GM21526 (cell line): Measurements from ENCODE around the gene C11orf91.
"Not testable (repeated sequence)": the region's sequence is repeated elsewhere in the genome, so short reads cannot be mapped to it uniquely, and the experiment has no call there.

ENCODE experiments used
- ATAC-seq: cut with Tn5 transposase; IDR thresholded peaks from one replicate; pipeline ENCODE4 v1.9.1; 2021; ENCODE audit warnings: moderate library complexity; ENCODE audit not compliant: unreplicated experiment, low FRiP score

Gene C11orf91

GRCh38 chr11:33674035-33674814, 26.4 kb downstream of the C11orf91 start:
- no peak for ATAC-seq

GRCh38 chr11:33672273-33672672, 28.4 kb downstream of the C11orf91 start:
- ATAC-seq, result no peak

GRCh38 chr11:33670250-33671011, 30.2 kb downstream of the C11orf91 start:
- no peak for ATAC-seq

- ATAC-seq, result no peak
Observed at GRCh38 chr11:33669598-33670249, 30.9 kb downstream of the C11orf91 start.

GRCh38 chr11:33668951-33669596, 31.6 kb downstream of the C11orf91 start:
- no peak for ATAC-seq

- ATAC-seq, result no peak
Observed at GRCh38 chr11:33668468-33668825, 32.2 kb downstream of the C11orf91 start.

GRCh38 chr11:33667819-33668467, 32.7 kb downstream of the C11orf91 start:
- no peak for ATAC-seq

GRCh38 chr11:33665350-33666106, 35.1 kb downstream of the C11orf91 start:
- ATAC-seq, result no peak

GRCh38 chr11:33664827-33665226, 35.8 kb downstream of the C11orf91 start:
- ATAC-seq, result no peak

- no peak for ATAC-seq
Observed at GRCh38 chr11:33664166-33664565, 36.5 kb downstream of the C11orf91 start.

- ATAC-seq, result no peak
Observed at GRCh38 chr11:33663121-33663520, 37.5 kb downstream of the C11orf91 start.

GRCh38 chr11:33661526-33661925, 39.1 kb downstream of the C11orf91 start:
- ATAC-seq, result not testable (repeated sequence)

- no peak for ATAC-seq
Observed at GRCh38 chr11:33660962-33661361, 39.7 kb downstream of the C11orf91 start.

GRCh38 chr11:33659370-33660139, 41.1 kb downstream of the C11orf91 start:
- no peak for ATAC-seq

GRCh38 chr11:33658195-33658900, 42.3 kb downstream of the C11orf91 start:
- ATAC-seq, result no peak

GRCh38 chr11:33657757-33658156, 42.9 kb downstream of the C11orf91 start:
- ATAC-seq, result no peak

- ATAC-seq, result no peak
Observed at GRCh38 chr11:33656768-33657167, 43.9 kb downstream of the C11orf91 start.

GRCh38 chr11:33655842-33656600, 44.6 kb downstream of the C11orf91 start:
- ATAC-seq, result no peak
